ENCODE measurements around the gene BCL11B.
A peak's percentile ranks its signal among the peaks of the same experiment; 100 is the strongest.

The BCL11B gene

DNA sequence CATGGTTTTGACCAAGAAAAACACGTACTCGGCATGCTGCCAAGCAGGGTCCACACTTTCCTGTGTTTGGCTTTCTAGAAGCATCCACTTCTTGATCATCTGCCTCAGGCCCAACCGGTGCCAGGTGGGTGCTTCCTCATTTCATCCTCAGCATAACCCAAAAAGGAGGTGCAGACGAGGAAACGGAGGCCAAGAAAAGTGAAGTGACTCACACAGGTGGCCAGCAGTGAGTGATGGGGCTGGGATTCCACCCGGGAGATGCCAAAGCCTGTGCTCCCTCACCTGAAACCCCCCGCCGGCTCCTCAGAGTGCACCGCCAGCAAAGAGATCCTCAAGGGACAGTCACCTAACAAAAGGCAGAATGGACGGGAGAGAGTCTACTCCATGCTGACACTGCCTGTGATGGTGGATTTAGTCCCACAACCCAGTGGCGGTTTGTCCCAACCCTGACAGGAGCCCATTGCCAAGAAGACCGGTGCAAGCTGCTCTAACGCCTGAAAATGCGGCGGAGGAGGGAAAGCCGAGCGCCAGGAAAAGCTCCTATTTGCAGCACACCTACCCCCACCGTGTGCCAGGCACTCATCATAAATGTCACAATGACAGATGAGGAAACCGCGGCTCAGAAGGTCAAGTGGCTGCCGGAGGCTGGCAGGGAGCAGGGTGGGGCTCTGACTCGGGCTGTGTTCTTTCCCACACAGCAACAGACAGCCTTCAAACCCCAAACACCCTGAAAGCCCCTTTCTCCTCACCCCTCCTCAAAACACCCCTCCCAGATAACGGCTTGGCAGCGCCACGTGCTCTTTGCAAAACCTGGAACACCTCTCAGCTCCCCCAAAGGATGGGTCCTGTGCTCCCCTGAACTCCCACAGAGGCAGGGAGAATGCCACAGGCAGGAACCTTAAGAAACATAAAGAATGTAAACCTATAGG, 18.8 kb downstream of the BCL11B start:
- DNase-seq = no peak

- no peak for DNase-seq
These were observed 19.5 kb downstream of the BCL11B start for GRCh38 chr14:99252443-99252939.

GRCh38 chr14:99251721-99252120, 20.3 kb downstream of the BCL11B start:
- DNase-seq = no peak

DNA sequence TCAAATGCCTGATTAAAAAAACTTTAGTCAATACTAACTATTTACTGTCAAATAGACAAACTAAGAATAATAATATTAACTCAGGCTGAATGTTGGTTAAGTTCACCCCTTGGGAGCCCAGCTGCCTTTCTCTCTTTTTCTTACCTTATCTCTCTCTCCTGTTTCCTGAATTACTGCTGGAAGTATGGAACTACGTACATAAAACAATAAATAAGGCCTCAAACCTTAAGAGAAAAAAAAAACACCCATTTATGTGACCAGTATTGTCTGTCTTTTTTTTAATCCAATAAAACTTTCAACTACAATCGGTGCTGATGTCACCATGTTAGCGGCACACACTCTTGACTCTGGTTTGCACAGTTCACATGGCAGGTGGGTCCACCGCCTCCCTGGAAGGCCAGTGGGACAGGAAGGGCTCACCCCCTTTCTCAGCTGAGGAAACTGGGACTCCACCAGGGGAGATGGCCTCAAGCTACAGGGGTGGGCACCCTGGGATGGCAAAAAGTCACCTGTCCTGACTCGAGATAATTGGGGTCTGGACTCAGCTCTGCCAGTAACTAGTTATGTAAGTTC, 21.3 kb downstream of the BCL11B start:
- DNase-seq = no peak

DNA sequence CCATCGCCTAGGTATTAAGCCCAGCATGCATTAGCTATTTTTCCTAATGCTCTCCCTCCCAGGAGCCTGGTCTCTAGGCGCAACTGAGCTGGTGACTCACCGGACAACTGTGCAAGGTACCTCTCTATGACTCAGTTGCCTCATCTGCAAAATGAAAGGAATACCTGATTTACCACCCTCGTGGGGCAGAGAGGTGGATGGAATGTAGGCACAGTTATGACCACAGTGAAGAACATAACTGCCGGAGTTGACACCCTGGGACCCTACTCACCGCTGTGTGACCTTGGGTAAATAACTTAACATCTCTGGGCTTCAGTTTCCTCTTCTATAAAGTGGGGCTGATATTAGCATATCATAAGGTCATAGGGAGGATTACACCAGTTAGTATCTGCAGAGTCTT, 22.6 kb downstream of the BCL11B start:
- no peak for DNase-seq

- DNase-seq = no peak
These were observed 23.2 kb downstream of the BCL11B start for GRCh38 chr14:99248761-99249171.

DNA sequence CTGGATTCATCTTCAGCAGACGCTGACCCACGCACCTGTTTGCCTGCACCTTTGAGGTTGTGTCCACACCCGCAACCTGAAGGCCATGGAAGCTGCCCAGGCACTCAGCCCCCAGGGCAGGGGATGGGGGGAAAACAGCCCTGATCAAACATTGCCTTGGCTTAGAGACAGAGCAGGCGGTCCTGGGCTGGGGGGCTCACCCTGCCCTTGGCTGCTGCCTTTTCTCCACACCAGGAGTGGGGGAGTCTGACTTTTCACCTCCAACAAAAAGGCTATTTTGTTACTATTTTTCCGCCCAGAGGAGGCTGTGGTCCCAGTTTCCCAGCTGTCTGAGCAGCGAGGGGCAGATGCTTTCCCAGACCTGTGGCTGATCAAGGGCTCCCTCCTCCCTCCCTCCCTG, 24.2 kb downstream of the BCL11B start:
- no peak for DNase-seq

- DNase-seq = no peak
These were observed 24.8 kb downstream of the BCL11B start for GRCh38 chr14:99247101-99247729.

DNA sequence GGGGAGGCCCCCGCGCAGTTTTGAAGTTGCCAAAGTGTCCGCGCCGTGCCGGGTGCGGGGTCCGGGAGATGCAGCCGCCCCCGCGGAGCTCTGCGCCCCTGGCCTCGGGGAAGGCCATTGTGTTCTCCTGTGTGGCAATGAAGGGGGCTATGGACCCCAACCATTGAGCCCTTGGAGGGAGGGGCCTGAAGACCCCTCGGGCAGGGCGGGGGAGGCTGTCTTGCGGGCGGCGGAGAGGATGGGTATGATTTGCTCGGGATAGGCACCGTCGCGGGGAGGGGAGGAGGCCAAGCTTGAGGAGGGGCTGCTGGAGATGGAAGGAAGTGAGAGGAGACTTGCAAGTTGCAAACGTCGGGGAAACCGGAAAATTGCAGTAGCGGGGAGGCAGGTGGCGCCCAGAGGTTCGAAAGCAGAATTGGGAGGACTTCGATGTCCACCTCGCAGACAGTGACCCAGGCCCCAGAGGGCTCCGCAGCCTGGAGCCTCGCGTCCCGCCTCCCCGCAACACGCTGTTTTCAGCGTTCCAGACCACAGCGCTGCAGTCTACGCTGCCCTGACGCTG, 25.4 kb downstream of the BCL11B start:
- no peak for DNase-seq

DNA sequence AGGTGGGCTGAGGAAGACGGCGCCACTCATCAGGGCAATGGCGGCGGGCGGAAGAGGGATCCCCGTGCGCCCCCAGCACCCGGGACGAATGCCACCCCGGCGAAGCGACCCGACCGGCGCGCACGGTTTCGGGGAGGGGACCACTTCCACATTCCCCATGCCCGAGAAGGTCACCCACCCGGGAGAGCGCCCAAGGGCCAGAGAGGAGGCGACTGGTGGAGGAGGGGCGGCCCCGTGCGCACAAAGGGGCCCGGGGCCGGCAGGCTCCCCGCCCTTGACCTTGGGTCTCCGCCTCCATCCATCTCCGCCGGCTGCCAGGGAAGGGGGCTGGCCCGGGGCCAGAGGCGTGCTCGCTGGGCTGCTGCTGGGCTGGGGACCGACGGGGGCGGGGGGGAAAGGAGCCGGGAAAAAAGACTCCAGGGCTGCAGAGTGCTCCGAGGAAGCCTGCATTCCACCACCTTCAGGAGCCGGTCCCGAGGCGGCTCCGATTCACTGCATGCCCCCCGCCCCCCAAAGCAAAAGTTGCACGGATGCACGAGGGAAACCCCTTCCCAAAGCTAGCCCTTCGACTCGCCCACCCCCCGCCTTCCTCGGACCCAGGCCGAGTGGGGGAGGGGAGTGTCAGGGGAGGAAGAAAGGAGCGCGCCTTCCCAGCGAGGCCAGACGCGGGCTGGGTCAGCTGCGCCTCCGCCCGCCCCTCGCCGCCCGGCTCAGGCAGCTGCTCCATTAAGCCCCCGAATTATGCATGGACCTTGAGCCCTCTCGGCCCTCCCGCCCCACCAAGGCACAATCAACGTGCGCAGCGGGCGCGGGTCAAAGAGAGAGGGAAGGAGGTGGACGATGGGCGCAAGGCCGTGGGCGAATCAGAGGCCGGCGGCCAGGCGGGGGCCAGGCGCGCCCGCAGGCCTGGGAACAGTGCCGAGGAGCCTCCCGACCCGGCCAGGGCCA, 26.2 kb downstream of the BCL11B start:
- DNase-seq = no peak

- DNase-seq = no peak
These were observed 26.9 kb downstream of the BCL11B start for GRCh38 chr14:99244941-99245563.

DNA sequence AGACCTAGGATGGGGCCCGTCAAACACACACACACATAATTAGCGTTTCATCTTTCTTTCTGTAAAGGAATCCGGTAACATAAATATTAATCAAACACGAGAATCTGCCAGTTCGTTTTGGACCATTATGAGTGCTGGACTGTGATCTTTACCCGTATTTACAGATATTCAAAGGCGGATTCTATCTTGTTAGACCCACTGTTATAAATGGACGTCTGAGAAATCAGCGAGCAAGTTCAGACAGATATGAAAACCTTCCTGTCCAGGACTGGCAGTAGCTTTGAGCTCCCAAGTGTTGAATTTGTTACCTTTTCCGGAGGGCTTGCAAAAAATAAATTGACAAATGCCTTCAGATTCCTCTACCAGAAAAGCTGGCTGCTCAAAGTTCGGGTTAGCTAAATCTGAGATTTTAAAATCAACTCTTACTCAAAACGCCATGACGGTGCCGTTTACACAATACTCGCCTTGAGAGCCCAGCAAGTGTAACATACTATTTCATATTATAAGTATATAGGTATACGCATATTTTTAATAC, 27.6 kb downstream of the BCL11B start:
- no peak for DNase-seq

DNA sequence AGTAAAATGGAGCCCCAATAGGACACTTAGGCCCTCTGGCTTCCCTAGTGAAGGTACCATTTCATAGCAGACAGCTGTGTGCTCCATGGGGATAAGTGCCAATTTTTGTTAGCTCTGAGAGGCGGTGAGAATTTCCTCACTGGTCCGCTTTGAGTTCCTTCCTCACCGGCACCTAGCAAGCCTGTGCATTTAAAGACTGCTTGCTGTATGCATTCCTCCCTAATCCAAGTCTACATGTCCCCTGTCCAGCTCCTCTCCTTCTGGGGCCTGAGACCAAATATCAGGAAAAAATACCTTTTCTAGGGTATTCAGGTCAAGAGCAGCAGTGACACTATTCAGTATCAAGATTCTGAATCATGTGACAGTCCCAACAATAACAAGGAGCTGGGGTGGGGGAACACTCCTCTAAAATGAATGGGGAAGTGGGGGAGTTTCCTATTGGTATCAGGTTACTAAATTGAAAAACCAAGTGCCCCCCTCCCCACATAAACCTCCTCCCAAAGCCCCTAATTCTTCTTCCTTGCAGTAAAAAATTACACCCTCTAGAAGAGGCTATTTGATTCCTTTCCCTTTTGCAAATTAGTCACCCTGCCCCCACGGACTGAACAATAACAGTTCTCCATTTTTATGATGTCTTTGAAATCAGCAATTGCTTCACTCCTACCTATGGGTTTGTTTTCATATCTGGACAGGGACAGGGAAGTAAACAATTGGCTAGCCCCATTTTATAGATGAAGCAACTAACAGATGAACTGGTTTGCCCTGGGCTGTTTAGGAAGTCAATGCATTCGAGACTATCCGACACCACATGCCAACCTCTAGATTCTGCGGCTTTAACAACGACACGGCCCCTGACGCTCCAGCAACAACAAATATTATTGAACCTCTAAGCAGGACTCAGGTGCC, 28.9 kb downstream of the BCL11B start:
- peak; percentile 11 for DNase-seq

DNA sequence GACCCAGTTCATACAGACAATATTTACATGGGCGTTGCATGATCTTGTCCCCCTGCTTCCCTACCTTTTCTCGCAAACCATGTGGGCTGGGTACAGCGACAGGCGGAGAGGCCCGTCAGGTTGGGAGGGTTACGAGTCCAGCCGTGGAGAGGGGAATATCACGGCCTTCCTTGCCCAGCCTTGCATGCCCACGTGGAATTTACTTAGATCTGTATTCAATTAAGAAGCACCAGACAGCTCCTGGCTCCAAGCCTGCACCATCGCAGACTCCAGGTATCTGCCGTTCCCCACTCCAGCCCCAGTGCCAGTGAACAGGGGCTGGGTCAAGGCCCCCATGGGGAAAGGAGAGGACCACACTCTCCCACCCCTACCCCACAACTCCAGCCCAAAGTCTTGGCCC, 29.8 kb downstream of the BCL11B start:
- DNase-seq = no peak

DNA sequence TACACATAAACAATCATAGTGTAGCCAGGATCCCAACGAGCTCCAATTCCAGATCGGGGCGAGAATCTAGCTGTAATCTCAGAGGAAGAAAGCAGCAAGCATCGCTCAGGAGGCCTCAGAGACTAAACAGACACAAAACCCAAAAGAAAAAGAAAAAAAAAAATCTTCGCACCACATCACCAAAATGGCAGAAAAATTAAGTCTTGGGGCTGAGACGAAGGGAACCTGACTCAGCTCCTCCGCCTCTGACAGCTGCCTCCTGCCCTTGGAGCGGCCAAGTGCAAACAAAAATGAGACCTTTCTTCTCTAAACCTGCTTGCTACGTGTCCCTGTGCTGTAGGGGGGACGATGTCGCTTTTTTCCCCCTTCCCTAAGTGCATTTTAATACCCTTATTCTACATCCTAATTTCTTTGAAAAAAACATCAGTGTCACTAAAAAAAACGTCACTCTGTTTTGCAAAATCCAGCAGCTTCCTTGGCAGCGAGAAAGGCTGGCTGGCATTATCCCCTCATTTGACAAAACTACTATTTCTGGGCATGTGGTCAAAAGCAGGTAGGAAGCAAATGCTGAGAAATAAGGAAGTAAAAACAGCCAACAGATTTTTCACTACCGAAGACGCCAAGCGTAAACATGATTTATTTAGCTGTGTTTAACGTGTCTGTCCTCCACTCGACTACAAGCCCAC, 30.5 kb downstream of the BCL11B start:
- DNase-seq = peak; percentile 15

DNA sequence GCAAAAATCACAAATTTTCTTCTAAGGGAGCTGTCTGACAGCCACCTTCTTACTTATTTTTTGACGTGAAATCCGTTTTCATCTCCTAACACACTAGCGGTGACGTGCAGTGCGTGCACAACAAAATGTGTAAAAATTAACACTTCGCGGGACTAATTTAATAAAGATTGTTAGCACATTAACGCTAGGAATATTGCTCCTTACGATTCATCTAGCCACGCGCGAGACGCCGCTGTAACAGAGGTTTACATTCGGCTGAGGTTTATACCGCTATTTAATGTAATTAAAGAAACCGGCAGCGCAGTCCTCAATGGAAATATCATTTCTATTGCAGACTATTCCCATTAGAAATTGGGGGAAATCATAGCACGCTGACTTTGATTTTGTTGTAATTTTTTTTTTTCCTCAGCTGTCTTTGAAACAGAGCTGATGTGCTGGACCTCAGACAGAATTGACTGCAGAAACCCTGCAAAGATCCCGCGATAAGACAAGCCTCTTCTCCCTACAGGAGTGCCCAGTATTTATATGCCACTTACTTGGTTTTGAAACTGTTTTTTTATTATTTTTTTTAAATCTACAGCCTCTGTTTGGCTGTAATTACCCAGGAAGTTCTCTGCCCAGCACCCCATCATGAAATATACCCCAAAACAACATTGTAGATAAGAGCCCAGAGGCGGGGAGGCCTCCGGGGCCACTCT, 31.2 kb downstream of the BCL11B start:
- DNase-seq = no peak

DNA sequence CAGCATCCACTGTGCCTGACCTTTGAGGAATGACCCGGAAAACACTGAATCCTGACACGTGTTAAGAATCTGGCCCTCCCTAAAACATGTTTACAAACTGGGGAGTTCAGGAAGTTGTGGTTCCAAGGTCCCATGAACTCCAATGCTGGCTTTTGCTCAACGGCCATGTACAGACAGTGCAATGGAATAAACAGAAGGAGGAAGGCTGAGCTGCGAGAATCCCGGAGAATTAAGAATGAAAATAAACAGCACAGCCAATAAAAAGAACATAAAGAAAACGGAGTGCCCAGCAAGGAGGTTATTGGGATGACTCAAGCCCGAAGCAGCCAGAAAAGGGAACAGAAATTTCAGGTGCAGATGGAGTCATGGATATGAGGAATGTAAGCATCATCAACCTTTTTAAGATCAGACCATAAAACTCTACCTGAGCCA, 32.3 kb downstream of the BCL11B start:
- no peak for DNase-seq

DNA sequence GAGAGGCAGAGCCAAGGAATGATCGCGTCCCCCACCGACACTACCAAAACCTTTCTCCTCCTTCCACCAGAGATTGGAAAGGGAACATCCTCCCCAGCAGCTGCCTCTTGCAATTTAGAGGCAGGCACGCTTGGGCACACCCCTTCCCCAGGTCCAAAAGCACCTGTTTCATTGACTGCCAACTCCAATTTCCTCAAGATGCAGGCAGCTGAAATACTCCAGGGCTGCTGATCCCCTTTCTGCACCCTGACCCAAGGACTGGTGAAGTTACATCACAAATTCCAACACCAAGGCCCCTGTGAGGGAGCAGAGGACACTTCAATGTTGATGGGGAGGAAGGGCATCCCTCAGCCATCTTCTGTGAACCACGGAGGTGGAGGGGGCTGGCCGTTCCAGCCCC, 33.8 kb downstream of the BCL11B start:
- no peak for DNase-seq

- no peak for DNase-seq
These were observed 34.7 kb downstream of the BCL11B start for GRCh38 chr14:99237288-99237687.

Data from MV-4-11 (cell line).